ENCODE data around the gene ZNF281. TPM values are rescaled to one million over a fixed set of nuclear protein-coding genes. Genes with fewer than 3 reads are reported as not detected.
"Not testable (repeated sequence)": the region's sequence is repeated elsewhere in the genome, so short reads cannot be mapped to it uniquely, and the experiment has no call there.

Gene ZNF281
- total RNA-seq, 1 donor = 29.7 TPM

DNA sequence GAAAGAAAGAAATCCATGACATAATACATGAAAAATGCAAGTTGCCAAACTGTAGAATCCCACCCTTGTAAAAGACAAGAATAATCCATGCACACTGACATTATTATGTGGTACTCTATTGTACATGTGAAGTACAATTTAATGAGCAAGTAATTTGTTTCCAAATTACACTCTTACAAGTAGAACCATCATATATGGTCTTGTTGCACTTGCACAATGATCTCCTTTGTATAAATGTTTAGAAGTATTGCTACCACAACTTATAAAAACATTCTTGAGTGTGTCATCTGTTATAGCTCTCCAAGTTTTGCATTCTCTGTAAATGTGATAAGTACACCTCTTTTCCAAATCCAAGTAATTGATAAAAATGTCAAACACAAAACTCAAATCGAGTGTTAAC is 29.1 kb upstream of the ZNF281 start:
- TF ChIP-seq, protein P1, sequence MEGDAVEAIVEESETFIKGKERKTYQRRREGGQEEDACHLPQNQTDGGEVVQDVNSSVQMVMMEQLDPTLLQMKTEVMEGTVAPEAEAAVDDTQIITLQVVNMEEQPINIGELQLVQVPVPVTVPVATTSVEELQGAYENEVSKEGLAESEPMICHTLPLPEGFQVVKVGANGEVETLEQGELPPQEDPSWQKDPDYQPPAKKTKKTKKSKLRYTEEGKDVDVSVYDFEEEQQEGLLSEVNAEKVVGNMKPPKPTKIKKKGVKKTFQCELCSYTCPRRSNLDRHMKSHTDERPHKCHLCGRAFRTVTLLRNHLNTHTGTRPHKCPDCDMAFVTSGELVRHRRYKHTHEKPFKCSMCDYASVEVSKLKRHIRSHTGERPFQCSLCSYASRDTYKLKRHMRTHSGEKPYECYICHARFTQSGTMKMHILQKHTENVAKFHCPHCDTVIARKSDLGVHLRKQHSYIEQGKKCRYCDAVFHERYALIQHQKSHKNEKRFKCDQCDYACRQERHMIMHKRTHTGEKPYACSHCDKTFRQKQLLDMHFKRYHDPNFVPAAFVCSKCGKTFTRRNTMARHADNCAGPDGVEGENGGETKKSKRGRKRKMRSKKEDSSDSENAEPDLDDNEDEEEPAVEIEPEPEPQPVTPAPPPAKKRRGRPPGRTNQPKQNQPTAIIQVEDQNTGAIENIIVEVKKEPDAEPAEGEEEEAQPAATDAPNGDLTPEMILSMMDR (IDR thresholded peaks at IDR 0.05; ENCODE audit: insufficient read depth, low read length) = no peak

DNA sequence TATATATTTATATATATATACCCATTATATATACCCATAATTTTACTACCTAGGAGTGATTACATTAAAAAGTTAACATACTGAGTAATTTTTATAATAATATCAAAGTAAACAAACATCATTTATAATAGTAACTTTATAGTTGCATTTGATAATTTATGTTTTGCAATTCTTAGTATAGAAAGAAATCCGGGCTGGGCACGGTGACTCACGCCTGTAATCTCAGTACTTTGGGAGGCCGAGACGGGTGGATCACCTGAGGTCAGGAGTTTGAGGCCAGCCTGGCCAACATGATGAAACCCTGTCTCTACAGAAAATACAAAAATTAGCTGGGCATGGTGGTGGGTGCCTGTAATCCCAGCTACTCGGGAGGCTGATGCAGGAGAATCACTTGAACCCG is 28.6 kb upstream of the ZNF281 start:
- DNase-seq (ENCODE audit: low read depth); H3K4me3 ChIP-seq (ENCODE audit: low read depth, low read length): not testable (repeated sequence)

More for the DNA sequence above, 29.1 kb upstream of the ZNF281 start:
- peak; percentile 53 for DNase-seq (ENCODE audit: low read depth)
- no peak overlapping the region for H3K4me3 ChIP-seq (ENCODE audit: low read depth, low read length)

DNA sequence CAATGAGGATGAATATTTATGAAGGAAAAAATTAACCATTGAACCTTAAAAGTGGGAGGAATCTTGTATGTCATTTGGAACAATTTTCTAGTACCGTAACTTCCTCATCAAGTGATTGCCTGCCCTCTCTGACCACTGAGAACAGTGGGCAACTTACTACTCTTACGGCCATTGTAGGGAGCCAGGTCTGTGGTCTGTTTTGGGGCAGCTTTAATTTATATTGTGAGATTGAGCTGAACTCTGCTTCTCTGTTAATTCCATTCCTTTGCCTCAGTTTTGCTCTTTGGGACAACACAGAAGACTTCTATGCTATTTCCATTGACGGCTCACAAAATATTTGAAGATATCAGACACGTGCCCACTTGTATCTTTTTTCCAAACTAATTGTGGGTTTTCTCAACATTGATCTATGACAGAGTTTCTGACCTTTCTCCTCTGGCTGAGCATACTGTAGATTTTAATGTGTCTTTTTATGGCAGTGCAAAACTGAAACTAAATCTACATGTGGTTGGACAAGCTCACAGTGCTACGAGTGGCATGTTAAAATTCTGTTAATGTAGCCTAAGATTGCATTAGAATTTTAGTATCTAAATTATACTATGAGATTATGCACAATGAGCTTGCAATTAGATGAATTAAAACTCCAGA is 27.8 kb upstream of the ZNF281 start:
- H3K4me3 ChIP-seq (ENCODE audit: low read depth, low read length) = no peak overlapping the region
- peak; percentile 46 for DNase-seq (ENCODE audit: low read depth)
- TF ChIP-seq, protein P1 (IDR thresholded peaks at IDR 0.05; ENCODE audit: insufficient read depth, low read length) = no peak

DNA sequence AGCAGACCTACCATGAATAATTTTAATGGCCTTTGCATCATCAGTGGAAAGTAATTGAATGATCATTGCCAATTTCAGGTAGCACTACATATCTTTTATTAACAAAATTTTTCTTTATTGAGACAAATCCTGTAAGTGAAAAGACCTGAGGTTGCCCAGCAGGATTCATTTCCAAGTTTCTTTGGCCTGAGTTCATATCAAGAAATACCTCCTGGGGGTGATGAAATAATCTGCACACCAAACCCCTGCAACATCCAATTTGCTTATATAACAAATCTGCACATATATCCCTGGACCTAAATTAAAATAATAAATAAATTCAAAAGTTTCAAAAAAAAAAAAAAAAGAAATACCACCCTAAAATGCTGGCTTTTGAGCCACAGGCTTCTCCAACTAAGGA is 27.3 kb upstream of the ZNF281 start:
- TF ChIP-seq, protein P1 (IDR thresholded peaks at IDR 0.05; ENCODE audit: insufficient read depth, low read length) = no peak
- no peak overlapping the region for H3K4me3 ChIP-seq (ENCODE audit: low read depth, low read length)
- DNase-seq (ENCODE audit: low read depth) = peak; percentile 50

DNA sequence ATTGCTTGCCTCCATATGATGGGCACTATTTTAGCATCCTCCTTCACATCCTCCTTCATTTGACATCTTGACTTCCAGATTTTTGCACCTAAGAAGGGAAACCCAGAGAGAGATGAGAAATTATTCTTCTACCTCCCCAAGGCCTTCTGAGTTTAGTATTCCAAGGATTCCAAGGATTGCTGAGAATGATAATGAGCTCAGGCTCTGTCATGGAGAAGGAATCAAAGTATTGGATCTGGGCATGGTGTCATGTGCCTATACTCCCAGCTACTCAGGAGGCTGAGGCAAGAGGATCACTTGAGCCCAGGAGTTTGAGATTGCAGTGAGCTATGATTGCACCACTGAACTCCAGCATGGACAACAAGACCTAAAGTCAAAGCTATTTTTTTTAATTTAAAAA is 26.6 kb upstream of the ZNF281 start:
- peak; percentile 34 for DNase-seq (ENCODE audit: low read depth)
- TF ChIP-seq, protein P1 (IDR thresholded peaks at IDR 0.05; ENCODE audit: insufficient read depth, low read length) = no peak
- H3K4me3 ChIP-seq (ENCODE audit: low read depth, low read length) = no peak overlapping the region

DNA sequence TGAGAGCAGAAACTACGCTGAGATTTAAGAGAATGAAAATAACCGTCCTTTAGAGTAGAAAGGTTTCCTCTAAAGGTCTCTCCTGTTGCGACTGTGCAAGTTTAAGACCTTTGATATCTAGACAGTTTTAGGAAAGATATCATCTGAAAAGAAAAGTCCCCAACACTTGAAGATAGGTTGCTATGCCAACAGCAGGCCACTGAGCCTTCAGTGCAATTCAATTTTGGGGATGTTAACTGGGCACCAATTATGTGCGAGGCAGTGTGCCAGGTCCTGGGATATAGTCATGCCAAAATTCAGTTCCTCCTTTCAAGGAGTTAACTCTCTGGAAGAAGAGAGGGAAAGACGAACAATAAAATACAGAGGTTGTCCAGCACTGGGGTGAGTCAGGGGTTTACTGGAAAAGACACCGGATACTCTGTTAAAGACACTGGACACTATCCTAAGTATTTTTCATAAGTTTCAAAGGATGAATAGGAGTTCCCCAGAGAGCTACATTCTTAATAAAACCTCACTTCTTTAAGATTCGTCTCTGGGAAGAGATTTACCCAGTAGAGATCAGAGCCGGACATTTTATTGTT is 25.5 kb upstream of the ZNF281 start:
- DNase-seq (ENCODE audit: low read depth) = peak; percentile 58
- H3K4me3 ChIP-seq (ENCODE audit: low read depth, low read length) = no peak overlapping the region
- TF ChIP-seq, protein P1 (IDR thresholded peaks at IDR 0.05; ENCODE audit: insufficient read depth, low read length) = no peak

DNA sequence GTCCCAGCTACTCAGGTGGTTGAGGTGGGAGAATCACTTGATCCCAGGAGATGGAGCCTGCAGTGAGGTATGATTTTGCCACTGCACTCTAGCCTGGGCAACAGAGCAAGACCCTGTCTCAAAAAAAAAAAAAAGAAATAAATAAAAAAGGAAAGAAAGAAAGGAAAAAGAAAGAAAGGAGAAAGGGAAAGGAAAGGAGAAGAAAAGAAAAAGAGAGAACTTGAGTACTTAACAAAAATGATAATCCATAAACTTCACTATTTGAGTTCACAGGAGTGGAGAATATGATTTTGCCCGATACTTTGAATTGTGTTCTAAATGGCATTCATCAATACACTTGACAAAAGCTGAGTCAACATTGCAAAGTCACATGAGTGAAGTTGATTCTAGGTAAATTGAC is 23.8 kb upstream of the ZNF281 start:
- TF ChIP-seq, protein P1 (IDR thresholded peaks at IDR 0.05; ENCODE audit: insufficient read depth, low read length) = no peak

More for the DNA sequence above, 23.8 kb upstream of the ZNF281 start:
- H3K4me3 ChIP-seq (ENCODE audit: low read depth, low read length) = no peak overlapping the region
- no peak for DNase-seq (ENCODE audit: low read depth)

All from fibroblast of the aortic adventitia (primary cell).